H9 (cell line): ENCODE measurements around the gene MXI1. TPM values are rescaled to one million over a fixed set of nuclear protein-coding genes. Genes with fewer than 3 reads are reported as not detected.

Experiments
- DNase-seq: peaks from one replicate; pipeline ENCODE4 v3.0.0-alpha.2; 2017
- H2AFZ ChIP-seq: one replicate; pipeline ENCODE4 v1.6.1; 2013; ENCODE audit warnings: mild to moderate bottlenecking, low read length, control low read depth, moderate library complexity
- H2AK5ac ChIP-seq: 2 replicates; pipeline ENCODE4 v1.6.1; 2013; ENCODE audit warnings: low read length, control low read depth, mixed read lengths; ENCODE audit not compliant: insufficient read length
- H2BK120ac ChIP-seq: one replicate; pipeline ENCODE4 v1.6.1; 2013; ENCODE audit warnings: low read depth, mild to moderate bottlenecking, low read length, control low read depth, inconsistent platforms; ENCODE audit not compliant: poor library complexity, severe bottlenecking
- H2BK12ac ChIP-seq: 2 replicates; pipeline ENCODE4 v1.6.1; 2013; ENCODE audit warnings: low read length, control low read depth, mixed read lengths, low read depth; ENCODE audit not compliant: insufficient read length
- H2BK15ac ChIP-seq: 2 replicates; pipeline ENCODE4 v1.6.1; 2013; ENCODE audit warnings: low read depth, low read length, control low read depth
- H2BK20ac ChIP-seq: one replicate; pipeline ENCODE4 v1.6.1; 2013; ENCODE audit warnings: low read depth, mild to moderate bottlenecking, low read length, control low read depth, inconsistent platforms; ENCODE audit not compliant: poor library complexity, severe bottlenecking
- H2BK5ac ChIP-seq: 2 replicates; pipeline ENCODE4 v1.6.1; 2013; ENCODE audit warnings: low read length, control low read depth, mixed read lengths; ENCODE audit not compliant: insufficient read length
- H3K14ac ChIP-seq: 2 replicates; pipeline ENCODE4 v1.6.1; 2013; ENCODE audit warnings: low read length, control low read depth; ENCODE audit not compliant: insufficient read depth
- H3K18ac ChIP-seq: 2 replicates; pipeline ENCODE4 v1.6.1; 2013; ENCODE audit warnings: low read depth, mild to moderate bottlenecking, mixed read lengths, low read length, control low read depth; ENCODE audit not compliant: insufficient read length
- H3K23ac ChIP-seq: 2 replicates; pipeline ENCODE4 v1.6.1; 2013; ENCODE audit warnings: low read length, control low read depth, mixed read lengths, low read depth; ENCODE audit not compliant: insufficient read length
- H3K23me2 ChIP-seq: 2 replicates; pipeline ENCODE4 v1.6.1; 2013; ENCODE audit warnings: low read depth, mild to moderate bottlenecking, mixed read lengths, low read length, control low read depth; ENCODE audit not compliant: insufficient read length, poor library complexity, severe bottlenecking
- H3K27ac ChIP-seq: 2 replicates; pipeline ENCODE4 v1.5.1; 2013; ENCODE audit warnings: low read length, control low read depth, mixed read lengths, low read depth; ENCODE audit not compliant: insufficient read length
- H3K27me3 ChIP-seq: 2 replicates; pipeline ENCODE4 v1.6.1; 2013; ENCODE audit warnings: low read length, control low read depth, inconsistent platforms; ENCODE audit not compliant: insufficient read depth
- H3K4ac ChIP-seq: 2 replicates; pipeline ENCODE4 v1.6.1; 2013; ENCODE audit warnings: low read depth, mild to moderate bottlenecking, control low read depth, inconsistent platforms, low read length, moderate library complexity
- H3K4me1 ChIP-seq: 2 replicates; pipeline ENCODE4 v1.6.1; 2013; ENCODE audit warnings: low read length, control low read depth, inconsistent platforms; ENCODE audit not compliant: insufficient read depth
- H3K4me2 ChIP-seq: 2 replicates; pipeline ENCODE4 v1.6.1; 2013; ENCODE audit warnings: low read length, control low read depth, mixed read lengths; ENCODE audit not compliant: insufficient read length, insufficient read depth
- H3K56ac ChIP-seq: 2 replicates; pipeline ENCODE4 v1.6.1; 2013; ENCODE audit warnings: low read depth, mild to moderate bottlenecking, mixed read lengths, low read length, control low read depth; ENCODE audit not compliant: insufficient read length
- H3K79me1 ChIP-seq: 2 replicates; pipeline ENCODE4 v1.6.1; 2013; ENCODE audit warnings: low read depth, mild to moderate bottlenecking, moderate library complexity, low read length, control low read depth, inconsistent platforms; ENCODE audit not compliant: insufficient read depth, poor library complexity, severe bottlenecking
- H3K79me2 ChIP-seq: 2 replicates; pipeline ENCODE4 v1.6.1; 2013; ENCODE audit warnings: low read length, control low read depth, inconsistent platforms; ENCODE audit not compliant: insufficient read depth
- H3K9ac ChIP-seq: 2 replicates; pipeline ENCODE4 v1.6.1; 2013; ENCODE audit warnings: low read length, control low read depth, mixed read lengths; ENCODE audit not compliant: insufficient read length; ENCODE audit errors: extremely low read depth
- H3K9me3 ChIP-seq: one replicate; pipeline ENCODE4 v1.6.1; 2013; ENCODE audit warnings: low read depth, low read length, inconsistent platforms; ENCODE audit not compliant: control insufficient read depth
- H3T11ph ChIP-seq: one replicate; pipeline ENCODE4 v1.6.1; 2013; ENCODE audit warnings: mild to moderate bottlenecking, low read length, control low read depth, inconsistent platforms
- H4K20me1 ChIP-seq: one replicate; pipeline ENCODE4 v1.6.1; 2013; ENCODE audit not compliant: control insufficient read depth, insufficient read length, insufficient read depth
- H4K5ac ChIP-seq: 2 replicates; pipeline ENCODE4 v1.6.1; 2013; ENCODE audit warnings: low read depth, mild to moderate bottlenecking, mixed read lengths, low read length, control low read depth; ENCODE audit not compliant: insufficient read length
- H4K8ac ChIP-seq: replicated peaks from 2 replicates; pipeline ENCODE4 v1.6.1; 2013; ENCODE audit warnings: low read length, control low read depth, mixed read lengths, low read depth; ENCODE audit not compliant: insufficient read length
- H4K91ac ChIP-seq: 2 replicates; pipeline ENCODE4 v1.6.1; 2013; ENCODE audit warnings: low read depth, mild to moderate bottlenecking, moderate library complexity, mixed read lengths, low read length, control low read depth; ENCODE audit not compliant: insufficient read length
- H3K27ac Mint-ChIP-seq, 3 experiments: 2 replicates in 2 of 3; 3 replicates in 1 of 3; pipeline ENCODE4 v1.8.0; 2020 to 2021; ENCODE audit warnings: mixed read lengths in 3 of 3, mild to moderate bottlenecking in 1 of 3, moderate library complexity in 1 of 3
- H3K27me3 Mint-ChIP-seq: 2 replicates; pipeline ENCODE4 v1.8.0; 2021; ENCODE audit warnings: low read depth, mild to moderate bottlenecking, moderate library complexity, mixed read lengths
- H3K36me3 Mint-ChIP-seq, 3 experiments: 2 replicates in 2 of 3; 3 replicates in 1 of 3; pipeline ENCODE4 v1.8.0; 2020 to 2021; ENCODE audit warnings: low read depth in 3 of 3, mixed read lengths in 3 of 3; ENCODE audit not compliant: insufficient read depth in 1 of 3
- H3K4me1 Mint-ChIP-seq, 2 experiments: 2 replicates each; pipeline ENCODE4 v1.8.0; 2020; ENCODE audit warnings: mixed read lengths in 2 of 2
- H3K4me3 Mint-ChIP-seq, 2 experiments: 2 replicates in 1 of 2; 3 replicates in 1 of 2; pipeline ENCODE4 v1.8.0; 2020 to 2021; ENCODE audit warnings: mild to moderate bottlenecking in 2 of 2, mixed read lengths in 2 of 2, moderate library complexity in 1 of 2
- H3K9me3 Mint-ChIP-seq, 2 experiments: 2 replicates in 1 of 2; 3 replicates in 1 of 2; pipeline ENCODE4 v1.8.0; 2020; ENCODE audit warnings: mild to moderate bottlenecking in 2 of 2, mixed read lengths in 2 of 2, moderate library complexity in 1 of 2
- CTCF ChIP-seq: fragments of 200-600 bp; sonication (generic); conservative IDR thresholded peaks from 3 replicates; pipeline ENCODE4 v1.8.0; 2021; ENCODE audit warnings: antibody characterized with exemption, mild to moderate bottlenecking
- WGBS: extraction: QIAGEN DNeasy Blood & Tissue Kit; methylation state at CpG from one replicate; pipeline ENCODE4 v1.1.7; 2013; ENCODE audit warnings: missing lambda C conversion rate, low lambda C conversion rate, mixed read lengths; ENCODE audit not compliant: insufficient read length; ENCODE audit errors: extremely low coverage; 5-methylcytosine and 5-hydroxymethylcytosine counted together
- total RNA-seq: library from RNA; stranded (reverse); gene quantifications from 2 replicates; pipeline ENCODE4 v1.2.1, GENCODE V29; 2021

Gene MXI1
- total RNA-seq, 1 experiment from 2014 or later = 5.6 TPM

- Histone ChIP-seq H3K23me2 (no peaks in the 10 kb centered on the region), H2BK5ac (no peak overlapping the region), H3K4me2 (no peak overlapping the region), H3K9ac (no peak overlapping the region), H2AFZ (no peak overlapping the region), H3K14ac (no peak overlapping the region), H2BK120ac (no peak overlapping the region), H3K79me1 (no peaks in the 10 kb centered on the region), H3K4me1 (no peaks in the 10 kb centered on the region; the same call in 1 of the 2 replicates), H3K27me3 (no peaks in the 10 kb centered on the region), H4K20me1 (no peaks in the 10 kb centered on the region), H3K18ac (no peak overlapping the region), H2AK5ac (no peak overlapping the region), H3K56ac (no peak overlapping the region), H2BK15ac (no peak overlapping the region), H4K5ac (no peak overlapping the region), H3K9me3 (no peaks in the 10 kb centered on the region), H4K91ac (no peak overlapping the region), H3K23ac (no peak overlapping the region), H3K27ac (no peak overlapping the region), H3K79me2 (no peaks in the 10 kb centered on the region), H2BK20ac (no peak overlapping the region), H2BK12ac (no peak overlapping the region), H4K8ac (no peak overlapping the region), H3K4ac (no peak overlapping the region), H3T11ph (no peak overlapping the region)
- no peak overlapping the region for H3K27ac Mint-ChIP-seq
- no peaks in the 10 kb centered on the region for H3K9me3 Mint-ChIP-seq
- H3K27me3 Mint-ChIP-seq = no peaks in the 10 kb centered on the region
- H3K4me3 Mint-ChIP-seq = no peak overlapping the region
- H3K36me3 Mint-ChIP-seq = no peaks in the 10 kb centered on the region
- H3K4me1 Mint-ChIP-seq = peaks cover 13 to 15% of the 10 kb centered on the region in 2 experiments
- no peak for TF ChIP-seq CTCF
- WGBS = no CpG with 5 or more reads among the region's 2 CpGs
- no peak for DNase-seq
Observed at GRCh38 chr10:110313674-110314073, 106.3 kb downstream of the MXI1 start.
